Panc1 (cell line): ENCODE measurements around the gene ARPC2.

Experiments used
- POLR2AphosphoS5 ChIP-seq: IDR thresholded peaks from 2 replicates; pipeline ENCODE4 v1.6.1; 2012; ENCODE audit warnings: mild to moderate bottlenecking, low read depth, low read length, moderate library complexity
- TF ChIP-seq, protein P1 (sequence below): fragments of 450-650 bp; IDR thresholded peaks from 2 replicates; pipeline ENCODE4 v1.5.1; 2017; ENCODE audit warnings: mild to moderate bottlenecking

DNA sequence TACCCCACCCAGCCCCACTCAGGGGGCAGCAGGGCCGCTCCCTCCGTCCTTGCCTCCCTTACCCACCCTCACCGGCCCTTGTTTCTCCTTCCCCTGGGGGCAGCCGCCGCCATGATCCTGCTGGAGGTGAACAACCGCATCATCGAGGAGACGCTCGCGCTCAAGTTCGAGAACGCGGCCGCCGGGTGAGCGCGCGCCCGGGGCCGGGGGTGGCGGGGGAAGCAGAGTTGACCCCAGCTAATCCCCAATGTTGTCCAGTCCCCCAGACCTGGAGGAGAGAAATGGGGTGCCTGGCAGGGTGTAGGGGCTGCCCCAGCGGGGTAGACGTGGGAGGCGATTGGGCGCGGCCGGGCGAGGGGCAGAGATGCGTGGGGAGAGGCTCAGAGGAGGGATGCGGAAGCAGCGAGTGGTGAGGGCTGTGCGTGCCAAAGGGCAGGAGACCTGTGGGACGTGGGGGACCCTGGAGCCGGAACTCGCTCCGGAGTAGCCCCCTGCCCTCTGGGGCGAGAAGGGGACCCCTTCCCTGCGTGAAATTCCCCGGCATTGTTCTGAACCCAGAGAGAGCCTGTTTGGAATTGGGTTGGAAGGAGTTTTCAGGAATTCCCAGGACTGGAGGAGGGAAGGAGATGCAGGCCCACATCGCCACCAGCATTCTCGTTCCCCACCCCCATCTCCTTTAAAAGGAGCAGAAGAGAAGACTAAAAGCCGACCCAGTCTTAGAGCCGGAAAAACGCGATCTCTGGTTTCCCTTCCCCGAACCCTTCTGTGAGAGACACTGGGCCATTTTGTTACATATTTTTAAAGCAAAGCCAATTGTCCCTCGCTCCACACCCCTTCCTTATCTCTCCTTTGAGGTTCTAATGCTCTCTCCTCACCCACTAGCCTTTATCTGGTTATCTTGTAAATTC, 625 bp downstream of the ARPC2 start:
- TF ChIP-seq, protein P1, sequence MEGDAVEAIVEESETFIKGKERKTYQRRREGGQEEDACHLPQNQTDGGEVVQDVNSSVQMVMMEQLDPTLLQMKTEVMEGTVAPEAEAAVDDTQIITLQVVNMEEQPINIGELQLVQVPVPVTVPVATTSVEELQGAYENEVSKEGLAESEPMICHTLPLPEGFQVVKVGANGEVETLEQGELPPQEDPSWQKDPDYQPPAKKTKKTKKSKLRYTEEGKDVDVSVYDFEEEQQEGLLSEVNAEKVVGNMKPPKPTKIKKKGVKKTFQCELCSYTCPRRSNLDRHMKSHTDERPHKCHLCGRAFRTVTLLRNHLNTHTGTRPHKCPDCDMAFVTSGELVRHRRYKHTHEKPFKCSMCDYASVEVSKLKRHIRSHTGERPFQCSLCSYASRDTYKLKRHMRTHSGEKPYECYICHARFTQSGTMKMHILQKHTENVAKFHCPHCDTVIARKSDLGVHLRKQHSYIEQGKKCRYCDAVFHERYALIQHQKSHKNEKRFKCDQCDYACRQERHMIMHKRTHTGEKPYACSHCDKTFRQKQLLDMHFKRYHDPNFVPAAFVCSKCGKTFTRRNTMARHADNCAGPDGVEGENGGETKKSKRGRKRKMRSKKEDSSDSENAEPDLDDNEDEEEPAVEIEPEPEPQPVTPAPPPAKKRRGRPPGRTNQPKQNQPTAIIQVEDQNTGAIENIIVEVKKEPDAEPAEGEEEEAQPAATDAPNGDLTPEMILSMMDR, result no peak
- 0 out of 2 replicates have a peak, but pooled peaks have one; percentile 10 for TF ChIP-seq POLR2AphosphoS5
